Fibroblast of lung (primary cell): ENCODE results near the gene IGFL2.

ENCODE experiments used
- CTCF ChIP-seq, 2 donors: IDR thresholded peaks in 1 of 2; conservative IDR thresholded peaks in 1 of 2; 1 replicate in 1 of 2; 2 replicates in 1 of 2; pipeline ENCODE4 v1.5.1; 2011 to 2012; ENCODE audit warnings: low read length in 2 of 2, control low read depth in 1 of 2, inconsistent platforms in 1 of 2, low read depth in 1 of 2, mild to moderate bottlenecking in 1 of 2
- EZH2 ChIP-seq: IDR thresholded peaks from 2 replicates; pipeline ENCODE4 v1.5.1; 2012; ENCODE audit warnings: low read length, control low read depth, mild to moderate bottlenecking; ENCODE audit errors: missing control alignments

DNA sequence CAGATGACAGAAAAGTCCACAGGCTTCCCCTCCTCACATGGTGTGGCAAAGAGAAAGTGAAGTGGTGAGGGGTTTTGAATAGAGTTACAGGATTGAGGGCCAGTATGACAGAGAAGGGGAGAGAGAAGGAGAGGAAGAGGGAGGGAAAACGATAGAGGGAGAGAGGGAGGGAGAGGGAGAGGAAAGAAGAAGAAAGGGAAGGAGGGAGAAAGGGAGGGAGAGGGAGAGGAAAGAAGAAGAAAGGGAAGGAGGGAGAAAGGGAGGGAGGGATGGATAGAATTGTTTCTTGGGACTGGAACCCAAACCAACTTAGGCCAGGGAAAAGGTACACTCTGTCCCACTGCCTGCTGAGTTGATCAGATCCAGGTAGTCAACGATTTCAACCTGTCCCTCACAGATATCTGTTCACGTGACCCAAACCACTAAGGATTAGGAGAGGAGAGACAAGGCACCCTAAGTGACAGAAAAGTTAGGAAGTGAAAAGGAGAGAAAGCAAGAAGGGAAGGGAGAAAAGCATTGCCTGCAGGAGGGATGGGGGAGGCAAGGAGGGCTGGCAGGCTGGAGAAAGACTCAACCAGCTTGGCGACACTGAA lies 15.4 kb upstream of the IGFL2 start:
- TF ChIP-seq EZH2 (no peak), CTCF (conservative IDR thresholded peaks at IDR 0.05 in 1 of 2, IDR thresholded peaks at IDR 0.05 in 1 of 2; ENCODE audit: low read depth in 1 of 2, low read length in 2 of 2) (no peak)
